HepG2 (cell line): ENCODE measurements around the gene NEK3. TPM values are rescaled to one million over a fixed set of nuclear protein-coding genes. Genes with fewer than 3 reads are reported as not detected.
A peak's percentile ranks its signal among the peaks of the same experiment; 100 is the strongest.

Experiments
- CREM ChIP-seq, 2 experiments: sonication (generic) in 1 of 2; formaldehyde crosslinking in 1 of 2; IDR thresholded peaks; 2 replicates each; pipeline versions ENCODE4 v1.4.0 to v1.6.1; 2016 to 2020; ENCODE audit warnings: antibody characterized with exemption in 1 of 2, mild to moderate bottlenecking in 1 of 2, missing genetic modification reagents in 1 of 2
- FOSL1 ChIP-seq: sonication (generic); formaldehyde crosslinking; IDR thresholded peaks from 2 replicates; pipeline ENCODE4 v1.9.0; 2021; ENCODE audit warnings: missing genetic modification reagents, borderline replicate concordance
- GABPA ChIP-seq, 2 experiments: IDR thresholded peaks; 2 replicates each; pipeline ENCODE4 v1.6.1; 2011 to 2016; ENCODE audit warnings: low read depth in 2 of 2, low read length in 1 of 2, missing biosample characterization in 1 of 2, missing genetic modification characterization in 1 of 2
- HOXA3 ChIP-seq: sonication (generic); formaldehyde crosslinking; IDR thresholded peaks from 2 replicates; pipeline ENCODE4 v1.5.0; 2020; ENCODE audit warnings: missing genetic modification reagents
- KLF15 ChIP-seq: sonication (generic); formaldehyde crosslinking; IDR thresholded peaks from 2 replicates; pipeline ENCODE4 v1.8.1; 2023; ENCODE audit warnings: borderline replicate concordance, mild to moderate bottlenecking, inconsistent platforms, missing genetic modification reagents, mixed read lengths
- MXD1 ChIP-seq: sonication (generic); formaldehyde crosslinking; IDR thresholded peaks from 2 replicates; pipeline ENCODE4 v1.4.0; 2020; ENCODE audit warnings: mild to moderate bottlenecking, missing genetic modification reagents
- ONECUT2 ChIP-seq: sonication (generic); formaldehyde crosslinking; IDR thresholded peaks from 2 replicates; pipeline ENCODE4 v1.4.0; 2020; ENCODE audit warnings: missing genetic modification reagents
- PHF20 ChIP-seq: sonication (generic); formaldehyde crosslinking; IDR thresholded peaks from 2 replicates; pipeline ENCODE4 v1.5.0; 2020; ENCODE audit warnings: mild to moderate bottlenecking, missing genetic modification reagents
- REPIN1 ChIP-seq: sonication (generic); formaldehyde crosslinking; IDR thresholded peaks from 2 replicates; pipeline ENCODE4 v1.8.0; 2022; ENCODE audit warnings: missing genetic modification reagents, low read depth, mild to moderate bottlenecking, borderline replicate concordance
- SATB2 ChIP-seq: sonication (generic); formaldehyde crosslinking; IDR thresholded peaks from 2 replicates; pipeline ENCODE4 v1.5.0; 2020; ENCODE audit warnings: missing genetic modification reagents
- TCF7L2 ChIP-seq: IDR thresholded peaks from 2 replicates; pipeline ENCODE4 v1.6.1; 2011; ENCODE audit warnings: mild to moderate bottlenecking, low read depth, low read length, moderate library complexity
- THAP9 ChIP-seq: sonication (generic); formaldehyde crosslinking; IDR thresholded peaks from 2 replicates; pipeline ENCODE4; 2020; ENCODE audit warnings: missing genetic modification reagents, mild to moderate bottlenecking, borderline replicate concordance
- ZBTB1 ChIP-seq: sonication (generic); formaldehyde crosslinking; IDR thresholded peaks from 2 replicates; pipeline ENCODE4 v1.4.0; 2020; ENCODE audit warnings: missing genetic modification reagents, borderline replicate concordance
- ZNF136 ChIP-seq: sonication (generic); formaldehyde crosslinking; IDR thresholded peaks from 2 replicates; pipeline ENCODE4 v1.8.1; 2022; ENCODE audit warnings: low read depth, mild to moderate bottlenecking, moderate library complexity, missing genetic modification reagents
- ZNF207 ChIP-seq: fragments of 450-650 bp; IDR thresholded peaks from 2 replicates; pipeline ENCODE4 v1.6.1; 2016; ENCODE audit warnings: antibody characterized with exemption, borderline replicate concordance
- ZNF234 ChIP-seq: sonication (generic); formaldehyde crosslinking; conservative IDR thresholded peaks from 2 replicates; pipeline ENCODE4 v1.5.1; 2020; ENCODE audit warnings: mild to moderate bottlenecking, missing genetic modification reagents
- ZNF251 ChIP-seq: sonication (generic); formaldehyde crosslinking; IDR thresholded peaks from 2 replicates; pipeline ENCODE4 v1.9.0; 2021; ENCODE audit warnings: mild to moderate bottlenecking, missing genetic modification reagents
- ZNF275 ChIP-seq: sonication (generic); formaldehyde crosslinking; IDR thresholded peaks from 2 replicates; pipeline ENCODE4 v1.8.0; 2022; ENCODE audit warnings: missing genetic modification reagents, mild to moderate bottlenecking, inconsistent platforms, borderline replicate concordance
- ZNF343 ChIP-seq: sonication (generic); formaldehyde crosslinking; IDR thresholded peaks from 2 replicates; pipeline ENCODE4 v1.4.0; 2020; ENCODE audit warnings: mild to moderate bottlenecking, missing genetic modification reagents
- ZNF354B ChIP-seq: sonication (generic); formaldehyde crosslinking; IDR thresholded peaks from 2 replicates; pipeline ENCODE4 v1.8.0; 2022; ENCODE audit warnings: mild to moderate bottlenecking, missing genetic modification reagents
- ZNF549 ChIP-seq: sonication (generic); formaldehyde crosslinking; IDR thresholded peaks from 2 replicates; pipeline ENCODE4 v1.5.0; 2020; ENCODE audit warnings: missing genetic modification reagents
- ZNF598 ChIP-seq: sonication (generic); formaldehyde crosslinking; IDR thresholded peaks from 2 replicates; pipeline ENCODE4 v1.5.1; 2020; ENCODE audit warnings: mild to moderate bottlenecking, missing genetic modification reagents, borderline replicate concordance
- polyA plus RNA-seq, 8 experiments: library from polyadenylated mRNA; depleted of rRNA in 3 of 8; stranded (reverse) in 7 of 8; unstranded in 1 of 8; fragments of >200 nt; fragmentation: Illumina TruSeq in 4 of 8; extraction: Trizol in 4 of 8; gene quantifications; 2 replicates each; pipeline versions ENCODE4 v1.2.1 to v1.2.3, GENCODE V29; 2011 to 2016; ENCODE audit warnings: low read depth in 4 of 8, missing spikeins in 1 of 8, mixed read lengths in 1 of 8; ENCODE audit not compliant: insufficient read depth in 1 of 8
- total RNA-seq, 5 experiments: library from RNA; depleted of rRNA; stranded (reverse); fragments of >200 nt; fragmentation: Illumina TruSeq; extraction: Trizol; gene quantifications; 2 replicates each; pipeline ENCODE4 v1.2.3, GENCODE V29; 2016; ENCODE audit warnings: low read depth in 1 of 5
- TF ChIP-seq, protein P1 (sequence below): sonication (generic); formaldehyde crosslinking; IDR thresholded peaks from 2 replicates; pipeline ENCODE4 v1.5.1; 2020; ENCODE audit warnings: mild to moderate bottlenecking, moderate library complexity, missing genetic modification reagents

The NEK3 gene
- total and polyA plus RNA-seq, 2 of the 13 experiments (the other 11 are each of a cell fraction or from before 2014, with no cell fraction given) = 36.7 to 68.2 TPM

- TF ChIP-seq HOXA3 (CRISPR knock-in tag) = peak; percentile 84; the same call in 1 of the 2 replicates
- TF ChIP-seq SATB2 (CRISPR knock-in tag) = peak; percentile 95; the same call in 1 of the 2 replicates
- TF ChIP-seq ZNF549 (CRISPR knock-in tag) = no peak
- no peak for TF ChIP-seq ZNF598 (CRISPR knock-in tag)
- no peak; the same call in 1 of the 2 replicates for TF ChIP-seq ZBTB1 (CRISPR knock-in tag)
- TF ChIP-seq REPIN1 (CRISPR knock-in tag) = peak; percentile 43; the same call in 1 of the 2 replicates
- no peak for TF ChIP-seq ZNF275 (CRISPR knock-in tag)
- TF ChIP-seq ZNF251 = no peak
- no peak for TF ChIP-seq ZNF354B
- TF ChIP-seq PHF20 (CRISPR knock-in tag) = peak; percentile 75
- TF ChIP-seq ZNF343 (CRISPR knock-in tag) = peak; percentile 63; the same call in 1 of the 2 replicates
- TF ChIP-seq GABPA (IDR thresholded peaks at IDR 0.05; ENCODE audit: low read depth, low read length) = peak; percentile 39; the same call in 1 of the 2 replicates
- TF ChIP-seq GABPA (CRISPR knock-in tag; IDR thresholded peaks at IDR 0.05; ENCODE audit: low read depth) = 0 out of 2 replicates have a peak, but pooled peaks have one; percentile 45
- TF ChIP-seq MXD1 (CRISPR knock-in tag) = peak; percentile 88
- no peak for TF ChIP-seq TCF7L2
- no peak for TF ChIP-seq ZNF207
- no peak for TF ChIP-seq FOSL1 (CRISPR knock-in tag)
- TF ChIP-seq KLF15 = peak; percentile 88; the same call in 1 of the 2 replicates
- TF ChIP-seq, protein P1, sequence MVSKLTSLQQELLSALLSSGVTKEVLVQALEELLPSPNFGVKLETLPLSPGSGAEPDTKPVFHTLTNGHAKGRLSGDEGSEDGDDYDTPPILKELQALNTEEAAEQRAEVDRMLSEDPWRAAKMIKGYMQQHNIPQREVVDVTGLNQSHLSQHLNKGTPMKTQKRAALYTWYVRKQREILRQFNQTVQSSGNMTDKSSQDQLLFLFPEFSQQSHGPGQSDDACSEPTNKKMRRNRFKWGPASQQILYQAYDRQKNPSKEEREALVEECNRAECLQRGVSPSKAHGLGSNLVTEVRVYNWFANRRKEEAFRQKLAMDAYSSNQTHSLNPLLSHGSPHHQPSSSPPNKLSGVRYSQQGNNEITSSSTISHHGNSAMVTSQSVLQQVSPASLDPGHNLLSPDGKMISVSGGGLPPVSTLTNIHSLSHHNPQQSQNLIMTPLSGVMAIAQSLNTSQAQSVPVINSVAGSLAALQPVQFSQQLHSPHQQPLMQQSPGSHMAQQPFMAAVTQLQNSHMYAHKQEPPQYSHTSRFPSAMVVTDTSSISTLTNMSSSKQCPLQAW = no peak
- TF ChIP-seq CREM (IDR thresholded peaks at IDR 0.05) = no peak
- TF ChIP-seq CREM (CRISPR knock-in tag; IDR thresholded peaks at IDR 0.05) = no peak
- TF ChIP-seq THAP9 (CRISPR knock-in tag) = peak; percentile 22; the same call in 1 of the 2 replicates
- peak; percentile 73; the same call in 1 of the 2 replicates for TF ChIP-seq ZNF234 (CRISPR knock-in tag)
- TF ChIP-seq ONECUT2 (CRISPR knock-in tag) = 0 out of 2 replicates have a peak, but pooled peaks have one; percentile 19
- peak; percentile 77; the same call in 1 of the 2 replicates for TF ChIP-seq ZNF136 (CRISPR knock-in tag)
Observed at GRCh38 chr13:52159159-52159982, at the start of gene NEK3 (continued).
